T-helper 1 cell treated with Interleukin-12 subunit alpha and Interleukin-12 subunit beta and Interleukin-4 antibody, amounts not matched to agents 30 ng/mL and 1 ng/mL, for 36 hours (primary cell): ENCODE data around the gene PARP8. TPM values are rescaled to one million over a fixed set of nuclear protein-coding genes. Genes with fewer than 3 reads are reported as not detected.

Experiments used
- intact Hi-C: fragments of 100-400 bp; cut with micrococcal nuclease; formaldehyde crosslinking; loops from one replicate; pipeline ENCODE4 v1.15.1; 2024
- total RNA-seq: library from RNA; stranded (reverse); gene quantifications from 2 replicates; pipeline ENCODE4 v1.2.3, GENCODE V29; 2022

PARP8 gene
- total RNA-seq, 1 donor from 2014 or later, result 91.7 TPM

- intact Hi-C loops, result no loop called here
Measured at GRCh38 chr5:50889790-50890189, 223.4 kb downstream of the PARP8 start.

Other genes starting within 250 kb of the PARP8 start
- 169 and 187 TPM in 2 replicates for gene EMB, start 225.3 kb upstream of the PARP8 start, total RNA-seq